NCI-H2107 (cell line): ENCODE measurements around the gene BRD7.
A peak's percentile ranks its signal among the peaks of the same experiment; 100 is the strongest.

ENCODE experiments used
- DNase-seq: peaks from one replicate; lab custom pipeline; 2025; lab: John Stamatoyannopoulos, UW

BRD7 gene

GRCh38 chr16:50272687-50273381 lies 96.0 kb downstream of the BRD7 start:
- no peak for DNase-seq

- DNase-seq: no peak
These were observed 96.6 kb downstream of the BRD7 start for GRCh38 chr16:50272111-50272571.

GRCh38 chr16:50271148-50272041 lies 97.4 kb downstream of the BRD7 start:
- no peak for DNase-seq

GRCh38 chr16:50270510-50271147 lies 98.2 kb downstream of the BRD7 start:
- no peak for DNase-seq

- DNase-seq: no peak
These were observed 98.8 kb downstream of the BRD7 start for GRCh38 chr16:50269769-50270509.

GRCh38 chr16:50269061-50269705 lies 99.6 kb downstream of the BRD7 start:
- no peak for DNase-seq

GRCh38 chr16:50268352-50268751 lies 100.4 kb downstream of the BRD7 start:
- DNase-seq: no peak

- DNase-seq: no peak
These were observed 101.1 kb downstream of the BRD7 start for GRCh38 chr16:50267651-50268050.

- DNase-seq: no peak
These were observed 101.6 kb downstream of the BRD7 start for GRCh38 chr16:50267151-50267631.

- peak; percentile 32 for DNase-seq
These were observed 102.3 kb downstream of the BRD7 start, which contains the start of gene ADCY7 for GRCh38 chr16:50266337-50267091. Gene ADCY7, plus strand, starts transcription at chr16:50266551. Its CDS starts 21,629 bp downstream, at chr16:50288180.
